ENCODE data around the gene ASPG. TPM values are rescaled to one million over a fixed set of nuclear protein-coding genes. Genes with fewer than 3 reads are reported as not detected.

The ASPG gene
- total RNA-seq, 1 donor from 2014 or later, result 1.2 TPM

GRCh38 chr14:104114421-104115130 is 29.1 kb downstream of the ASPG start:
- H3K36me3 Mint-ChIP-seq, result no peaks in the 10 kb centered on the region
- Histone ChIP-seq H3K27ac (no peak overlapping the region), H3K4me3 (no peak overlapping the region), H3F3A (ENCODE audit: low read depth) (no peaks in the 10 kb centered on the region), H3K27me3 (peaks cover 56% of the 10 kb centered on the region), H4K20me1 (ENCODE audit: low read depth) (peaks cover 7% of the 10 kb centered on the region), H3K9ac (no peak overlapping the region), H3K36me3 (no peaks in the 10 kb centered on the region), H2AFZ (replicated peaks) (no peak overlapping the region), H3K4me2 (no peak overlapping the region), H3K9me3 (ENCODE audit: low read depth) (no peaks in the 10 kb centered on the region), H3K4me1 (no peaks in the 10 kb centered on the region), H3K79me2 (ENCODE audit: low read depth) (no peaks in the 10 kb centered on the region)
- H3K27ac Mint-ChIP-seq, result no peak overlapping the region
- H3K27me3 Mint-ChIP-seq (ENCODE audit: insufficient read depth, low read depth), result peaks cover 37% of the 10 kb centered on the region
- DNase-seq (ENCODE audit: low spot score), result no peak
- peaks cover 3% of the 10 kb centered on the region for H3K4me1 Mint-ChIP-seq
- TF ChIP-seq EZH2phosphoT487 (IDR thresholded peaks at IDR 0.05) (no peak), CTCF (IDR thresholded peaks at IDR 0.05) (no peak), EZH2 (IDR thresholded peaks at IDR 0.05) (no peak)
- H3K9me3 Mint-ChIP-seq, result no peaks in the 10 kb centered on the region
- H3K4me3 Mint-ChIP-seq, result no peak overlapping the region

GRCh38 chr14:104115131-104115600 is 29.7 kb downstream of the ASPG start:
- H3K4me3 Mint-ChIP-seq, result no peak overlapping the region

GRCh38 chr14:104115691-104116287 is 30.3 kb downstream of the ASPG start:
- peaks cover 44% of the 10 kb centered on the region for H3K27me3 Mint-ChIP-seq (ENCODE audit: insufficient read depth, low read depth)
- no peak overlapping the region for H2AFZ ChIP-seq (replicated peaks)
- H3K4me3 Mint-ChIP-seq, result no peak overlapping the region
- H3K27me3 ChIP-seq, result peaks cover 68% of the 10 kb centered on the region
- no peaks in the 10 kb centered on the region for H3K4me1 ChIP-seq
- H4K20me1 ChIP-seq (ENCODE audit: low read depth), result peaks cover 7% of the 10 kb centered on the region
- no peak for DNase-seq (ENCODE audit: low spot score)
- no peak overlapping the region for H3K27ac Mint-ChIP-seq
- H3K36me3 ChIP-seq, result no peaks in the 10 kb centered on the region
- TF ChIP-seq CTCF (IDR thresholded peaks at IDR 0.05) (no peak), EZH2phosphoT487 (IDR thresholded peaks at IDR 0.05) (no peak), EZH2 (IDR thresholded peaks at IDR 0.05) (no peak)
- no peak overlapping the region for H3K4me2 ChIP-seq
- no peaks in the 10 kb centered on the region for H3F3A ChIP-seq (ENCODE audit: low read depth)
- H3K4me1 Mint-ChIP-seq, result peaks cover 3% of the 10 kb centered on the region
- no peak overlapping the region for H3K9ac ChIP-seq
- H3K9me3 ChIP-seq (ENCODE audit: low read depth), result no peaks in the 10 kb centered on the region
- no peaks in the 10 kb centered on the region for H3K79me2 ChIP-seq (ENCODE audit: low read depth)
- H3K36me3 Mint-ChIP-seq, result no peaks in the 10 kb centered on the region
- H3K9me3 Mint-ChIP-seq, result no peaks in the 10 kb centered on the region
- no peak overlapping the region for H3K4me3 ChIP-seq
- no peak overlapping the region for H3K27ac ChIP-seq

More at GRCh38 chr14:104115131-104115600, 29.7 kb downstream of the ASPG start:
- Histone ChIP-seq H3K27ac (no peak overlapping the region), H3K27me3 (peaks cover 62% of the 10 kb centered on the region), H3F3A (ENCODE audit: low read depth) (no peaks in the 10 kb centered on the region), H4K20me1 (ENCODE audit: low read depth) (peaks cover 7% of the 10 kb centered on the region), H3K79me2 (ENCODE audit: low read depth) (no peaks in the 10 kb centered on the region), H3K9ac (no peak overlapping the region), H3K9me3 (ENCODE audit: low read depth) (no peaks in the 10 kb centered on the region), H3K4me1 (no peaks in the 10 kb centered on the region), H3K4me3 (no peak overlapping the region), H3K4me2 (no peak overlapping the region), H2AFZ (replicated peaks) (no peak overlapping the region), H3K36me3 (no peaks in the 10 kb centered on the region)
- no peak overlapping the region for H3K27ac Mint-ChIP-seq
- peaks cover 41% of the 10 kb centered on the region for H3K27me3 Mint-ChIP-seq (ENCODE audit: insufficient read depth, low read depth)
- DNase-seq (ENCODE audit: low spot score), result no peak
- H3K36me3 Mint-ChIP-seq, result no peaks in the 10 kb centered on the region
- no peaks in the 10 kb centered on the region for H3K9me3 Mint-ChIP-seq
- no peak for TF ChIP-seq EZH2 (IDR thresholded peaks at IDR 0.05)
- peaks cover 3% of the 10 kb centered on the region for H3K4me1 Mint-ChIP-seq

GRCh38 chr14:104116288-104116755 is 30.8 kb downstream of the ASPG start:
- Histone ChIP-seq H3K4me2 (peak overlapping the region; percentile 80), H3F3A (ENCODE audit: low read depth) (no peaks in the 10 kb centered on the region), H4K20me1 (ENCODE audit: low read depth) (peaks cover 7% of the 10 kb centered on the region), H3K79me2 (ENCODE audit: low read depth) (no peaks in the 10 kb centered on the region), H3K27ac (no peak overlapping the region), H2AFZ (replicated peaks) (no peak overlapping the region), H3K9me3 (ENCODE audit: low read depth) (no peaks in the 10 kb centered on the region), H3K9ac (no peak overlapping the region), H3K4me3 (peak overlapping the region; percentile 44), H3K36me3 (no peaks in the 10 kb centered on the region), H3K4me1 (no peaks in the 10 kb centered on the region), H3K27me3 (peaks cover 73% of the 10 kb centered on the region)
- H3K27me3 Mint-ChIP-seq (ENCODE audit: insufficient read depth, low read depth), result peaks cover 48% of the 10 kb centered on the region
- no peaks in the 10 kb centered on the region for H3K4me1 Mint-ChIP-seq
- H3K9me3 Mint-ChIP-seq, result no peaks in the 10 kb centered on the region
- DNase-seq (ENCODE audit: low spot score), result no peak
- H3K4me3 Mint-ChIP-seq, result no peak overlapping the region
- H3K27ac Mint-ChIP-seq, result no peak overlapping the region
- H3K36me3 Mint-ChIP-seq, result no peaks in the 10 kb centered on the region
- TF ChIP-seq CTCF (IDR thresholded peaks at IDR 0.05) (no peak), EZH2 (IDR thresholded peaks at IDR 0.05) (no peak), EZH2phosphoT487 (IDR thresholded peaks at IDR 0.05) (no peak)

All from neural progenitor cell (in vitro differentiated cells).